A673 (cell line): ENCODE results near the gene TMEM30A. TPM values are rescaled to one million over a fixed set of nuclear protein-coding genes. Genes with fewer than 3 reads are reported as not detected.

ENCODE experiments used
- BruUV-seq: library from RNA; stranded (reverse); fragments of 400-500 nt; replicated peaks from 2 replicates; lab custom pipeline; 2021; lab: Mats Ljungman, UMichigan
- CTCF ChIA-PET: fragments of 300-600 bp; sonication (Branson Sonifier 250); formaldehyde crosslinking; loops from one replicate; lab custom pipeline; 2022; ENCODE audit warnings: antibody characterized with exemption; lab: Charles Lee
- POLR2A ChIA-PET: fragments of 300-600 bp; sonication (Branson Sonifier 250); formaldehyde crosslinking; loops from one replicate; lab custom pipeline; 2022; ENCODE audit warnings: antibody characterized with exemption; ENCODE audit not compliant: low non-redundant PET; lab: Charles Lee
- DNase-seq: peaks from one replicate; pipeline ENCODE4 v3.0.0-alpha.2; 2015; ENCODE audit warnings: low spot score
- H3K27ac ChIP-seq: fragments of 200-600 bp; sonication (generic); 2 replicates; pipeline ENCODE4 v1.5.1; 2016; ENCODE audit warnings: mixed run types, low read depth, mild to moderate bottlenecking, mixed read lengths, antibody characterized with exemption, low read length; ENCODE audit not compliant: poor library complexity, severe bottlenecking
- H3K27me3 ChIP-seq: fragments of 200-600 bp; sonication (generic); replicated peaks from 2 replicates; pipeline ENCODE4 v1.6.1; 2017; ENCODE audit warnings: mixed run types, low read depth, mild to moderate bottlenecking, mixed read lengths, antibody characterized with exemption, low read length; ENCODE audit not compliant: insufficient read depth, poor library complexity
- H3K36me3 ChIP-seq: fragments of 200-600 bp; sonication (generic); 2 replicates; pipeline ENCODE4 v1.6.1; 2016; ENCODE audit warnings: mixed run types, mild to moderate bottlenecking, mixed read lengths, antibody characterized with exemption, low read length; ENCODE audit not compliant: insufficient read depth, poor library complexity, severe bottlenecking
- H3K4me1 ChIP-seq: fragments of 200-600 bp; sonication (generic); 2 replicates; pipeline ENCODE4 v1.6.1; 2017; ENCODE audit warnings: mixed run types, mild to moderate bottlenecking, mixed read lengths, antibody characterized with exemption, low read length; ENCODE audit not compliant: insufficient read depth, poor library complexity, severe bottlenecking
- H3K4me3 ChIP-seq: fragments of 200-600 bp; sonication (generic); 2 replicates; pipeline ENCODE4 v1.5.1; 2016; ENCODE audit warnings: low read depth, mixed run types, mild to moderate bottlenecking, mixed read lengths, low read length; ENCODE audit not compliant: poor library complexity, severe bottlenecking
- H3K9me3 ChIP-seq: fragments of 200-600 bp; sonication (generic); 2 replicates; pipeline ENCODE4 v1.6.1; 2016; ENCODE audit warnings: mixed run types, low read depth, mild to moderate bottlenecking, mixed read lengths, antibody characterized with exemption, low read length; ENCODE audit not compliant: poor library complexity, severe bottlenecking
- EZH2 ChIP-seq: fragments of 200-600 bp; sonication (generic); IDR thresholded peaks from 2 replicates; pipeline ENCODE4 v1.6.1; 2017; ENCODE audit warnings: borderline replicate concordance, low read depth, mild to moderate bottlenecking, mixed read lengths, antibody characterized with exemption, low read length; ENCODE audit not compliant: poor library complexity, severe bottlenecking
- intact Hi-C: fragments of 100-400 bp; cut with micrococcal nuclease; formaldehyde crosslinking; loops from one replicate; pipeline ENCODE4 v1.10.0; 2022; ENCODE audit not compliant: unreplicated experiment
- total RNA-seq: library from RNA; stranded (reverse); gene quantifications from 2 replicates; pipeline ENCODE4 v1.2.3, GENCODE V29; 2021
- TF ChIP-seq, protein P1 (sequence below): fragments of 300-800, 200-600 bp; sonication (generic); conservative IDR thresholded peaks from 2 replicates; pipeline ENCODE4 v1.5.1; 2017; ENCODE audit warnings: low read depth, mild to moderate bottlenecking, antibody characterized with exemption, low read length, moderate library complexity, mixed read lengths

Gene TMEM30A
- total RNA-seq, 1 experiment from 2014 or later: 63.9 TPM

- BruUV-seq: no TSS peak
- Histone ChIP-seq H3K27me3 (no peaks in the 10 kb centered on the region), H3K9me3 (no peaks in the 10 kb centered on the region), H3K4me3 (peak overlapping the region; percentile 97), H3K36me3 (no peaks in the 10 kb centered on the region), H3K27ac (peak overlapping the region; percentile 85), H3K4me1 (peaks cover 36% of the 10 kb centered on the region)
- no peak for DNase-seq
- intact Hi-C loops: no loop called here
- ChIA-PET CTCF (interaction anchor here (0.7 kb wide), 1 partner anchor 17 kb away, joined by 4 read pairs; no protein-coding TSS in a partner anchor), POLR2A (interaction anchor here (0.6 kb wide), 1 partner anchor 317 kb away, joined by 4 read pairs; no protein-coding TSS in a partner anchor)
- no peak for TF ChIP-seq EZH2
- TF ChIP-seq, protein P1, sequence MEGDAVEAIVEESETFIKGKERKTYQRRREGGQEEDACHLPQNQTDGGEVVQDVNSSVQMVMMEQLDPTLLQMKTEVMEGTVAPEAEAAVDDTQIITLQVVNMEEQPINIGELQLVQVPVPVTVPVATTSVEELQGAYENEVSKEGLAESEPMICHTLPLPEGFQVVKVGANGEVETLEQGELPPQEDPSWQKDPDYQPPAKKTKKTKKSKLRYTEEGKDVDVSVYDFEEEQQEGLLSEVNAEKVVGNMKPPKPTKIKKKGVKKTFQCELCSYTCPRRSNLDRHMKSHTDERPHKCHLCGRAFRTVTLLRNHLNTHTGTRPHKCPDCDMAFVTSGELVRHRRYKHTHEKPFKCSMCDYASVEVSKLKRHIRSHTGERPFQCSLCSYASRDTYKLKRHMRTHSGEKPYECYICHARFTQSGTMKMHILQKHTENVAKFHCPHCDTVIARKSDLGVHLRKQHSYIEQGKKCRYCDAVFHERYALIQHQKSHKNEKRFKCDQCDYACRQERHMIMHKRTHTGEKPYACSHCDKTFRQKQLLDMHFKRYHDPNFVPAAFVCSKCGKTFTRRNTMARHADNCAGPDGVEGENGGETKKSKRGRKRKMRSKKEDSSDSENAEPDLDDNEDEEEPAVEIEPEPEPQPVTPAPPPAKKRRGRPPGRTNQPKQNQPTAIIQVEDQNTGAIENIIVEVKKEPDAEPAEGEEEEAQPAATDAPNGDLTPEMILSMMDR: no peak
Measured at GRCh38 chr6:75283907-75284631, 523 bp downstream of the TMEM30A start.

DNA sequence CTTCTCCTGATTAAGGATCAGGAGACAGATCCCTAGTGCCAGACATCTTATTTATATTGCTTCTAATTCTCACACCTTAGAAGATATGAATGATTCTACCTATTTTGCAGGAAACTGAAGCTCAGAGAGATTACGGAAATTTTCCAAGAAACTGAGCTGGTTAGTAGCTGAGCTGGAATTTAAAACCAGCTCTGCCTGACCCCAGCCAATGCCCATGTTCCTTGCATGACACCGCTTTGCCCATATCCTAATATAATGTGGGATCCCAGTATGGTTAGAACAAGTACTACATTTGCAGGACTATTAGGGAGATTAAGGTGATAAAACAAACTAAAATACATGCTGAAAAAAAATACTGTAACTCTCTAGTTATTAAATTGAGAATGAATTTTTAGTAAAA lies 1.9 kb downstream of the TMEM30A start:
- H3K4me3 ChIP-seq: peak overlapping the region; percentile 97
- ChIA-PET CTCF (no interaction called here), POLR2A (no interaction called here)
- peaks cover 46% of the 10 kb centered on the region for H3K4me1 ChIP-seq
- intact Hi-C loops: no loop called here
- no peaks in the 10 kb centered on the region for H3K27me3 ChIP-seq
- H3K36me3 ChIP-seq: no peaks in the 10 kb centered on the region
- H3K27ac ChIP-seq: no peak overlapping the region
- H3K9me3 ChIP-seq: no peaks in the 10 kb centered on the region
- BruUV-seq: no TSS peak
- DNase-seq: no peak
- TF ChIP-seq, protein P1: no peak
- TF ChIP-seq EZH2: no peak

- intact Hi-C loops: no loop called here
- H3K27me3 ChIP-seq: no peaks in the 10 kb centered on the region
- no peaks in the 10 kb centered on the region for H3K36me3 ChIP-seq
- ChIA-PET CTCF (no interaction called here), POLR2A (no interaction called here)
- H3K27ac ChIP-seq: peak overlapping the region; percentile 1
- peak overlapping the region; percentile 16 for H3K4me3 ChIP-seq
- no peaks in the 10 kb centered on the region for H3K9me3 ChIP-seq
- DNase-seq: no peak
- TF ChIP-seq EZH2: no peak
- TF ChIP-seq, protein P1: no peak
- H3K4me1 ChIP-seq: peaks cover 46% of the 10 kb centered on the region
- no TSS peak for BruUV-seq
Measured at GRCh38 chr6:75281653-75282052, 2.9 kb downstream of the TMEM30A start.
